ENCODE data around the gene PARM1.

DNA sequence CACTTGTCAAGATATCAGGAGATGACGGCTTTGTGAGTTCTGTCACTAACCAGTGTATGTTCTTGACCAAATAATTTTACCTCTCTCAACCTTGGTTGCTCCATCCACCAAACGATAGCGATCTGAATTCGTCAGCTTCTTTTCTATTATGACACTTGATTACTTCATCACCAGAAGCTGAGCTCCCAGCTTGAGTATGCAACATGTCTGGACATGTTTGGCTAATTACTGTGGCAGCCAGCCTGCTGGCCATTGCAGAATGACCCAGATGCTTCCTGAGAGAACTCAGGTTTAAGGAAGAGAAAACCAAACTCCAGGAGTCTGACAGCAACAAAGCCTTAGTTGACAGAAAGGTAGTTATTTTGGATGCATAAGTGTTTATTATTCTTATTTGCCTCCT, 46.4 kb upstream of the PARM1 start:
- TF ChIP-seq, protein P1, sequence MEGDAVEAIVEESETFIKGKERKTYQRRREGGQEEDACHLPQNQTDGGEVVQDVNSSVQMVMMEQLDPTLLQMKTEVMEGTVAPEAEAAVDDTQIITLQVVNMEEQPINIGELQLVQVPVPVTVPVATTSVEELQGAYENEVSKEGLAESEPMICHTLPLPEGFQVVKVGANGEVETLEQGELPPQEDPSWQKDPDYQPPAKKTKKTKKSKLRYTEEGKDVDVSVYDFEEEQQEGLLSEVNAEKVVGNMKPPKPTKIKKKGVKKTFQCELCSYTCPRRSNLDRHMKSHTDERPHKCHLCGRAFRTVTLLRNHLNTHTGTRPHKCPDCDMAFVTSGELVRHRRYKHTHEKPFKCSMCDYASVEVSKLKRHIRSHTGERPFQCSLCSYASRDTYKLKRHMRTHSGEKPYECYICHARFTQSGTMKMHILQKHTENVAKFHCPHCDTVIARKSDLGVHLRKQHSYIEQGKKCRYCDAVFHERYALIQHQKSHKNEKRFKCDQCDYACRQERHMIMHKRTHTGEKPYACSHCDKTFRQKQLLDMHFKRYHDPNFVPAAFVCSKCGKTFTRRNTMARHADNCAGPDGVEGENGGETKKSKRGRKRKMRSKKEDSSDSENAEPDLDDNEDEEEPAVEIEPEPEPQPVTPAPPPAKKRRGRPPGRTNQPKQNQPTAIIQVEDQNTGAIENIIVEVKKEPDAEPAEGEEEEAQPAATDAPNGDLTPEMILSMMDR (IDR thresholded peaks at IDR 0.05; ENCODE audit: low read depth, low read length): no peak
- TF ChIP-seq EZH2phosphoT487 (IDR thresholded peaks at IDR 0.05; ENCODE audit: low read depth): no peak

Measured in OCI-LY3 (cell line).